Measurements from ENCODE around the gene L1TD1.

The L1TD1 gene

DNA sequence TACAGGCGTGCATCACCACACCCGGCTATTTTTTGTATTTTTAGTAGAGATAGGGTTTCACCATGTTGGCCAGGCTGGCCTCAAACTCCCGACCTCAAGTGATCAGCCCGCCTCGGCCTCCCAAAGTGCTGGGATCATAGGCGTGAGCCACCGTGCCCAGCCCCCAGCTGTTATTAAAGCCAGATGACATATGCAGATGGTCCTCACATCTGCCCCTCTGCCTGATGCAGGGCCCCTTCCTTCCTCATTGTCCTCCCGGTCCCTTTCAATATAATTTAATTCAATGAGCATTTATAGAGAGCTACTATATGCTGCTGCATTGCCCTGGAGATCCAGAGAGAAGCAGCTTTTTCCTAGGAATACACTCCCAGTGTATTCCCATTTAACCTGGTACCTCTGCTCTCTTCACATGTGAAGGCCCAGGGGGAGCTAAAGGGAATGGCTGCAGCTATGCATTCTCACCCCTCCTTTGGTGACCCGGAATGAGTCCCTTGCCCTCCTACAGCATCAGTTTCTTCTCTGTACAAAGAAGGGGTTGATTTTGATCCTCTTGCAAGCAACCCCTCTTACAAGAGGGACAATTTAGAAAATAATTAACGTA lies 55.6 kb downstream of the L1TD1 start:
- ChIA-PET CTCF (interaction anchor here (1.0 kb wide), 1 partner anchor 157 kb away, joined by 5 read pairs; no protein-coding TSS in a partner anchor), POLR2A (no interaction called here)
- Histone ChIP-seq H3K27ac (ENCODE audit: extremely low read depth, low read depth, low read length) (no peak overlapping the region), H3K36me3 (ENCODE audit: control insufficient read depth in 2 of 2, insufficient read depth in 1 of 2, low read length in 2 of 2) (no peaks in the 10 kb centered on the region), H3K4me1 (ENCODE audit: control insufficient read depth, insufficient read depth, low read length) (no peaks in the 10 kb centered on the region), H3K9me3 (ENCODE audit: control insufficient read depth, insufficient read depth, low read depth, low read length) (no peaks in the 10 kb centered on the region), H3K4me3 (ENCODE audit: low read depth, low read length) (no peak overlapping the region)
- TF ChIP-seq SALL2 (tag by site-specific recombination; IDR thresholded peaks at IDR 0.05; ENCODE audit: borderline replicate concordance) (no peak), ZNF366 (tag by site-specific recombination; conservative IDR thresholded peaks at IDR 0.05) (no peak), ZFHX2 (tag by site-specific recombination; conservative IDR thresholded peaks at IDR 0.05) (no peak), TSHZ1 (tag by site-specific recombination; IDR thresholded peaks at IDR 0.05; ENCODE audit: borderline replicate concordance) (no peak), ZBTB20 (tag by site-specific recombination; IDR thresholded peaks at IDR 0.05) (no peak), ZNF701 (tag by site-specific recombination; IDR thresholded peaks at IDR 0.05) (no peak), ZNF629 (tag by site-specific recombination; IDR thresholded peaks at IDR 0.05) (no peak), ZNF214 (tag by site-specific recombination; IDR thresholded peaks at IDR 0.05; ENCODE audit: borderline replicate concordance) (no peak), TRIM28 (IDR thresholded peaks at IDR 0.05; ENCODE audit: borderline replicate concordance, low read length) (no peak), ZNF514 (tag by site-specific recombination; IDR thresholded peaks at IDR 0.05) (no peak), ZNF302 (tag by site-specific recombination; IDR thresholded peaks at IDR 0.05; ENCODE audit: low read depth) (no peak), ZNF341 (tag by site-specific recombination; IDR thresholded peaks at IDR 0.05; ENCODE audit: low read depth) (no peak), ZNF529 (tag by site-specific recombination; IDR thresholded peaks at IDR 0.05; ENCODE audit: insufficient replicate concordance) (no peak)
- TF ChIP-seq, protein P1, sequence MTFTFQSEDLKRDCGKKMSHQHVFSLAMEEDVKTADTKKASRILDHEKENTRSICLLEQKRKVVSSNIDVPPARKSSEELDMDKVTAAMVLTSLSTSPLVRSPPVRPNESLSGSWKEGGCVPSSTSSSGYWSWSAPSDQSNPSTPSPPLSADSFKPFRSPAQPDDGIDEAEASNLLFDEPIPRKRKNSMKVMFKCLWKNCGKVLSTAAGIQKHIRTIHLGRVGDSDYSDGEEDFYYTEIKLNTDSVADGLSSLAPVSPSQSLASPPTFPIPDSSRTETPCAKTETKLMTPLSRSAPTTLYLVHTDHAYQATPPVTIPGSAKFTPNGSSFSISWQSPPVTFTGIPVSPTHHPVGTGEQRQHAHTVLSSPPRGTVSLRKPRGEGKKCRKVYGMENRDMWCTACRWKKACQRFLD (tag by site-specific recombination; IDR thresholded peaks at IDR 0.05) = no peak

DNA sequence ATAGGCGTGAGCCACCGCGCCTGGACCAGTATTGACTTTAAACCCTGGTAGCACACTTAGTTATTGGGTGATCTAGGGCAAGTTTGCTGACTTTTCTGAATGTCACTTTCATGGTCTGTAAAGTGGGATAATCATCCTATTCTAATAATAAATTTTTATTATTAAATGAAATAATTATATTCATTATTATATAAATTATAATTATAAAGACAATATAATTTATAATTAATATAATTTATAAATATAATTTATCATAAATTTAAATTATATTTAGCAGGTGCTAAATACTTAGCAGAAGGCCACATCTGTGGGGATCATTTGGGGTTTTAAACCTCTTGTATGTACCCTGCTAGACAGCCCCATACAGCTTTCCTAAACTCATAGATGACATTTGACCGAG lies 64.9 kb downstream of the L1TD1 start:
- no peak overlapping the region for H3K4me3 ChIP-seq (ENCODE audit: low read depth, low read length)
- TF ChIP-seq GLI2 (tag by site-specific recombination; IDR thresholded peaks at IDR 0.05; ENCODE audit: borderline replicate concordance, low read depth) (no peak), ZFHX2 (tag by site-specific recombination; conservative IDR thresholded peaks at IDR 0.05) (no peak), GLIS1 (tag by site-specific recombination; IDR thresholded peaks at IDR 0.05) (no peak), ZNF600 (tag by site-specific recombination; IDR thresholded peaks at IDR 0.05) (no peak), GLI4 (tag by site-specific recombination; IDR thresholded peaks at IDR 0.05) (no peak), ZNF10 (tag by site-specific recombination; IDR thresholded peaks at IDR 0.05) (no peak), ZNF449 (tag by site-specific recombination; IDR thresholded peaks at IDR 0.05) (no peak), ZNF596 (tag by site-specific recombination; IDR thresholded peaks at IDR 0.05) (no peak), ZNF133 (tag by site-specific recombination; IDR thresholded peaks at IDR 0.05) (no peak), ZNF792 (tag by site-specific recombination; IDR thresholded peaks at IDR 0.05) (no peak), ZNF140 (tag by site-specific recombination; IDR thresholded peaks at IDR 0.05) (no peak)
- TF ChIP-seq, protein P2, sequence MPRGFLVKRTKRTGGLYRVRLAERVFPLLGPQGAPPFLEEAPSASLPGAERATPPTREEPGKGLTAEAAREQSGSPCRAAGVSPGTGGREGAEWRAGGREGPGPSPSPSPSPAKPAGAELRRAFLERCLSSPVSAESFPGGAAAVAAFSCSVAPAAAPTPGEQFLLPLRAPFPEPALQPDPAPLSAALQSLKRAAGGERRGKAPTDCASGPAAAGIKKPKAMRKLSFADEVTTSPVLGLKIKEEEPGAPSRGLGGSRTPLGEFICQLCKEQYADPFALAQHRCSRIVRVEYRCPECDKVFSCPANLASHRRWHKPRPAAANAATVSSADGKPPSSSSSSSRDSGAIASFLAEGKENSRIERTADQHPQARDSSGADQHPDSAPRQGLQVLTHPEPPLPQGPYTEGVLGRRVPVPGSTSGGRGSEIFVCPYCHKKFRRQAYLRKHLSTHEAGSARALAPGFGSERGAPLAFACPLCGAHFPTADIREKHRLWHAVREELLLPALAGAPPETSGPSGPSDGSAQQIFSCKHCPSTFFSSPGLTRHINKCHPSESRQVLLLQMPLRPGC (tag by site-specific recombination; IDR thresholded peaks at IDR 0.05) = no peak
- ChIA-PET CTCF (no interaction called here), POLR2A (no interaction called here)
- no peaks in the 10 kb centered on the region for H3K36me3 ChIP-seq (ENCODE audit: control insufficient read depth in 2 of 2, insufficient read depth in 1 of 2, low read length in 2 of 2)
- H3K9me3 ChIP-seq (ENCODE audit: control insufficient read depth, insufficient read depth, low read depth, low read length) = no peaks in the 10 kb centered on the region
- H3K27ac ChIP-seq (ENCODE audit: extremely low read depth, low read depth, low read length) = no peak overlapping the region
- no peaks in the 10 kb centered on the region for H3K4me1 ChIP-seq (ENCODE audit: control insufficient read depth, insufficient read depth, low read length)
